HepG2 (cell line): Measurements from ENCODE around the gene TMEM154. TPM values are rescaled to one million over a fixed set of nuclear protein-coding genes. Genes with fewer than 3 reads are reported as not detected.

ENCODE experiments used
- ATAC-seq: fragments of 200-7000 bp; cut with Tn5 transposase; 3 replicates; pipeline ENCODE4 v1.9.1; 2020; ENCODE audit warnings: mild to moderate bottlenecking, moderate library complexity
- BruUV-seq: library from RNA; stranded (reverse); fragments of 400-500 nt; replicated peaks from 2 replicates; lab custom pipeline; 2021; lab: Mats Ljungman, UMichigan
- CTCF ChIA-PET: fragments of 300-600 bp; formaldehyde crosslinking; extraction: SDS; loops from one replicate; lab custom pipeline; 2021; ENCODE audit warnings: low total read pairs, inconsistent platforms, low intra/inter-chr PET ratio; lab: Yijun Ruan, JAX
- POLR2A ChIA-PET: fragments of 350-600 bp; sonication (Branson Sonifier 250); formaldehyde crosslinking; loops from one replicate; lab custom pipeline; 2020; ENCODE audit warnings: antibody characterized with exemption, inconsistent platforms; lab: Yijun Ruan, JAX
- DNase-seq: peaks from one replicate; pipeline ENCODE4 v3.0.0-alpha.2; 2015; ENCODE audit warnings: low spot score
- FAIRE-seq: peaks from 3 replicates; lab custom pipeline; 2011; peaks lifted over from hg19 to GRCh38; lab: Jason Lieb, UNC
- H2AFZ ChIP-seq: one replicate; pipeline ENCODE4 v1.6.1; 2011; ENCODE audit warnings: low read length, inconsistent platforms
- H3K27ac ChIP-seq: fragments of 300-600 bp; 3 replicates; pipeline ENCODE4 v1.8.0; 2011; ENCODE audit warnings: mixed run types, mild to moderate bottlenecking, mixed read lengths, low read length, inconsistent platforms; ENCODE audit not compliant: insufficient read depth; ENCODE audit errors: extremely low read length
- H3K27me3 ChIP-seq, 2 experiments: fragments of 200-600 bp in 1 of 2; 2 replicates in 1 of 2; 3 replicates in 1 of 2; pipeline versions ENCODE4 v1.6.0 to v1.8.0; 2011; ENCODE audit warnings: low read length in 2 of 2, mild to moderate bottlenecking in 2 of 2, moderate library complexity in 2 of 2, inconsistent platforms in 1 of 2; ENCODE audit not compliant: insufficient read depth in 2 of 2, control insufficient read depth in 1 of 2
- H3K36me3 ChIP-seq, 2 experiments: fragments of 200-600 bp in 1 of 2; replicated peaks in 1 of 2; 2 replicates in 1 of 2; 3 replicates in 1 of 2; pipeline versions ENCODE4 v1.5.1 to v1.8.0; 2011; ENCODE audit warnings: low read length in 2 of 2, inconsistent platforms in 1 of 2; ENCODE audit not compliant: insufficient read depth in 2 of 2, control insufficient read depth in 1 of 2
- H3K4me1 ChIP-seq: 2 replicates; pipeline ENCODE4 v1.5.1; 2012; ENCODE audit warnings: low read length, inconsistent platforms; ENCODE audit not compliant: insufficient read depth
- H3K4me2 ChIP-seq: 2 replicates; pipeline ENCODE4 v1.6.0; 2011; ENCODE audit warnings: low read depth, low read length, inconsistent platforms
- H3K4me3 ChIP-seq, 3 experiments: fragments of 200-600 bp in 1 of 3; sonication (generic), shearing (Covaris generic) in 1 of 3; replicated peaks in 1 of 3; 2 replicates each; pipeline ENCODE4 v1.5.1; 2011 to 2016; ENCODE audit warnings: low read length in 3 of 3, inconsistent platforms in 2 of 3, low read depth in 2 of 3, mild to moderate bottlenecking in 2 of 3, control low read depth in 1 of 3, mixed read lengths in 1 of 3; ENCODE audit not compliant: insufficient read depth in 1 of 3
- H3K79me2 ChIP-seq: one replicate; pipeline ENCODE4 v1.6.1; 2011; ENCODE audit warnings: low read length, inconsistent platforms; ENCODE audit not compliant: insufficient read depth
- H3K9ac ChIP-seq: 2 replicates; pipeline ENCODE4 v1.6.0; 2011; ENCODE audit warnings: mild to moderate bottlenecking, low read depth, low read length, inconsistent platforms; ENCODE audit not compliant: insufficient read depth
- H3K9me3 ChIP-seq: 2 replicates; pipeline ENCODE4 v1.5.1; 2012; ENCODE audit warnings: mild to moderate bottlenecking, low read length
- H4K20me1 ChIP-seq: 2 replicates; pipeline ENCODE4 v1.6.0; 2011; ENCODE audit warnings: inconsistent platforms, mild to moderate bottlenecking, low read length, moderate library complexity; ENCODE audit not compliant: insufficient read depth
- ETV5 ChIP-seq: IDR thresholded peaks from 2 replicates; pipeline ENCODE4 v1.6.1; 2018; ENCODE audit warnings: missing biosample characterization, missing genetic modification reagents, inconsistent platforms, borderline replicate concordance
- FOSL2 ChIP-seq: sonication (generic); formaldehyde crosslinking; IDR thresholded peaks from 2 replicates; pipeline ENCODE4 v1.4.0; 2020; ENCODE audit warnings: missing genetic modification reagents
- HMG20A ChIP-seq: IDR thresholded peaks from 2 replicates; pipeline ENCODE4 v1.6.1; 2016; ENCODE audit warnings: borderline replicate concordance
- PAF1 ChIP-seq: IDR thresholded peaks from 2 replicates; pipeline ENCODE4 v1.6.1; 2016; ENCODE audit warnings: missing genetic modification reagents, missing compliant biosample characterization
- SAFB2 ChIP-seq: sonication (generic); formaldehyde crosslinking; IDR thresholded peaks from 2 replicates; pipeline ENCODE4 v1.5.1; 2020; ENCODE audit warnings: missing genetic modification reagents, low read depth, mild to moderate bottlenecking, borderline replicate concordance
- SMAD3 ChIP-seq: sonication (generic); formaldehyde crosslinking; IDR thresholded peaks from 2 replicates; pipeline ENCODE4 v1.4.0; 2020; ENCODE audit warnings: missing genetic modification reagents
- SOX13 ChIP-seq, 3 experiments: fragments of 450-650 bp in 1 of 3; sonication (generic) in 1 of 3; formaldehyde crosslinking in 1 of 3; IDR thresholded peaks in 2 of 3; conservative IDR thresholded peaks in 1 of 3; 2 replicates each; pipeline versions ENCODE4 v1.5.0 to v1.6.1; 2016 to 2020; ENCODE audit warnings: antibody characterized with exemption in 1 of 3, mild to moderate bottlenecking in 1 of 3, missing compliant biosample characterization in 1 of 3, missing genetic modification reagents in 1 of 3, moderate library complexity in 1 of 3
- SOX5 ChIP-seq: IDR thresholded peaks from 2 replicates; pipeline ENCODE4 v1.6.1; 2016; ENCODE audit warnings: borderline replicate concordance
- ZNF230 ChIP-seq: sonication (generic); formaldehyde crosslinking; IDR thresholded peaks from 2 replicates; pipeline ENCODE4 v1.4.0; 2020; ENCODE audit warnings: mild to moderate bottlenecking, missing genetic modification reagents
- ZNF263 ChIP-seq: sonication (generic); formaldehyde crosslinking; IDR thresholded peaks from 2 replicates; pipeline ENCODE4 v1.4.0; 2020; ENCODE audit warnings: missing genetic modification reagents
- WGBS: methylation state at CpG from one replicate; pipeline ENCODE4 v1.1.6; 2017; ENCODE audit warnings: low lambda C conversion rate; 5-methylcytosine and 5-hydroxymethylcytosine counted together
- in situ Hi-C: cut with HindIII; loops from 2 replicates; pipeline ENCODE4 v1.10.0; 2017; ENCODE audit warnings: low pct_unique_long_range_greater_than_20kb; ENCODE audit not compliant: extremely low pct_ligation_motif_present
- intact Hi-C: fragments of 100-400 bp; cut with micrococcal nuclease; formaldehyde crosslinking; loops from one replicate; pipeline ENCODE4 v1.10.0; 2022; ENCODE audit not compliant: unreplicated experiment
- polyA plus RNA-seq, 8 experiments: library from polyadenylated mRNA; depleted of rRNA in 3 of 8; stranded (reverse) in 7 of 8; unstranded in 1 of 8; fragments of >200 nt; fragmentation: Illumina TruSeq in 4 of 8; extraction: Trizol in 4 of 8; gene quantifications; 2 replicates each; pipeline versions ENCODE4 v1.2.1 to v1.2.3, GENCODE V29; 2011 to 2016; ENCODE audit warnings: low read depth in 4 of 8, missing spikeins in 1 of 8, mixed read lengths in 1 of 8; ENCODE audit not compliant: insufficient read depth in 1 of 8
- total RNA-seq, 5 experiments: library from RNA; depleted of rRNA; stranded (reverse); fragments of >200 nt; fragmentation: Illumina TruSeq; extraction: Trizol; gene quantifications; 2 replicates each; pipeline ENCODE4 v1.2.3, GENCODE V29; 2016; ENCODE audit warnings: low read depth in 1 of 5
- TF ChIP-seq, protein P1 (sequence below): sonication (generic); formaldehyde crosslinking; IDR thresholded peaks from 2 replicates; pipeline ENCODE4 v1.5.0; 2020; ENCODE audit warnings: missing genetic modification reagents, mild to moderate bottlenecking, borderline replicate concordance
- TF ChIP-seq, protein P2 (sequence below): sonication (generic); formaldehyde crosslinking; IDR thresholded peaks from 2 replicates; pipeline ENCODE4 v1.4.0; 2020; ENCODE audit warnings: missing genetic modification reagents, mild to moderate bottlenecking, borderline replicate concordance
- TF ChIP-seq, protein P3 (sequence below): sonication (generic); formaldehyde crosslinking; IDR thresholded peaks from 2 replicates; pipeline ENCODE4 v1.5.0; 2020; ENCODE audit warnings: mild to moderate bottlenecking, missing genetic modification reagents, borderline replicate concordance

The TMEM154 gene
- total and polyA plus RNA-seq, 2 of the 13 experiments (the other 11 are each of a cell fraction or from before 2014, with no cell fraction given), result 0.03 TPM; not detected in 1

DNA sequence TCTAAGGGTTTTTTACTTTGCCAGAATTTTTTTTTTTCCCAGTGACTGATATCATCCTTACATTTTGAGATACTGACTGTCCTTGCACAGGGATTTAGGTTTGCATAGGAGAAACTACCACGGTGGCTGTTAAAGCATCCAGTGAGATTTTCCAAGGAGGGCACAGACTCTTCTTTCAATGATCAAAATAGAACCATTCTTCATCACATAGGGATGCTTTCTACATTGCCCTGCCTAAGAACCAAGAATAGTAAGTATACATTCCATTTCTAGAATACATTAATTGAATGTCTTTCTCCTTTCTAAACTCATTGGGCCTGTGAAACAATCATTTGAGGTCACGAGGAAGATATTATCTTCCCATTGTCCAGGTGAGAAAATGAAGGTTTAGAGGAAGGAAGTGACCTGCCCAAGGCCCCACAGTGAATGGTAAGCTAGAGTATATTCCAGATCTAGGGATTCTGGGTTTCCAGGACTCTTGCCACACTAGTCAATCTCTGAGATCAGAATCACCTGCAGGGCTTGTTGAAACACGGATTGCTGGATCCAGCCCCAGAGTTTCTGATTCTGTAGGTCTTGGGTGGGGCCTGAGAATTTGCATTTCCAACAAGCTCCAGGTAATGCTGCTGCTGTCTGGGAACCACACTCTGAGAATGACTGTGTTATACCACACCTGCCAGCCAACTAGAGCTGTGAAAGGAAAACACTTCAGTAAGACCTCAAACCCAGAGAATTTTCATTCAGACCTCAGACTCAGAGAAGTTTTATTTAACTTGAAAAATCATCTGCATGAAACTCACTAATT, 17.7 kb upstream of the TMEM154 start:
- CTCF ChIA-PET, result no interaction called here
- Histone ChIP-seq H3K9ac (no peak overlapping the region), H4K20me1 (no peaks in the 10 kb centered on the region), H3K27ac (no peak overlapping the region), H3K9me3 (no peaks in the 10 kb centered on the region), H3K4me1 (peaks cover 25% of the 10 kb centered on the region), H3K4me2 (peak overlapping the region; percentile 61), H3K79me2 (no peaks in the 10 kb centered on the region), H3K4me3 (no peak overlapping the region), H2AFZ (no peak overlapping the region), H3K36me3 (no peaks in the 10 kb centered on the region), H3K27me3 (no peaks in the 10 kb centered on the region)
- WGBS, result 0% methylated on average over 3 of the region's 3 CpGs
- DNase-seq (no peak), FAIRE-seq (no peak), ATAC-seq (peak; percentile 39)
- intact Hi-C loops (no loop called here), in situ Hi-C loops (no loop called here)
- POLR2A ChIA-PET, result no interaction called here
- no TSS peak for BruUV-seq
- TF ChIP-seq, protein P1, sequence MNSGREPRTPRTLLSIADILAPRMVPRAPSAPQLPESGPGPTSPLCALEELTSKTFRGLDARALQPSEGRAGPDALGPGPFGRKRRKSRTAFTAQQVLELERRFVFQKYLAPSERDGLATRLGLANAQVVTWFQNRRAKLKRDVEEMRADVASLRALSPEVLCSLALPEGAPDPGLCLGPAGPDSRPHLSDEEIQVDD (CRISPR knock-in tag), result no peak
- no peak for TF ChIP-seq SAFB2 (CRISPR knock-in tag)
- TF ChIP-seq, protein P2, sequence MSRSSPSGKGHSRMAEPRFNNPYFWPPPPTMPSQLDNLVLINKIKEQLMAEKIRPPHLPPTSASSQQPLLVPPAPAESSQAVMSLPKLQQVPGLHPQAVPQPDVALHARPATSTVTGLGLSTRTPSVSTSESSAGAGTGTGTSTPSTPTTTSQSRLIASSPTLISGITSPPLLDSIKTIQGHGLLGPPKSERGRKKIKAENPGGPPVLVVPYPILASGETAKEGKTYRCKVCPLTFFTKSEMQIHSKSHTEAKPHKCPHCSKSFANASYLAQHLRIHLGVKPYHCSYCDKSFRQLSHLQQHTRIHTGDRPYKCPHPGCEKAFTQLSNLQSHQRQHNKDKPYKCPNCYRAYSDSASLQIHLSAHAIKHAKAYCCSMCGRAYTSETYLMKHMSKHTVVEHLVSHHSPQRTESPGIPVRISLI (CRISPR knock-in tag), result no peak

DNA sequence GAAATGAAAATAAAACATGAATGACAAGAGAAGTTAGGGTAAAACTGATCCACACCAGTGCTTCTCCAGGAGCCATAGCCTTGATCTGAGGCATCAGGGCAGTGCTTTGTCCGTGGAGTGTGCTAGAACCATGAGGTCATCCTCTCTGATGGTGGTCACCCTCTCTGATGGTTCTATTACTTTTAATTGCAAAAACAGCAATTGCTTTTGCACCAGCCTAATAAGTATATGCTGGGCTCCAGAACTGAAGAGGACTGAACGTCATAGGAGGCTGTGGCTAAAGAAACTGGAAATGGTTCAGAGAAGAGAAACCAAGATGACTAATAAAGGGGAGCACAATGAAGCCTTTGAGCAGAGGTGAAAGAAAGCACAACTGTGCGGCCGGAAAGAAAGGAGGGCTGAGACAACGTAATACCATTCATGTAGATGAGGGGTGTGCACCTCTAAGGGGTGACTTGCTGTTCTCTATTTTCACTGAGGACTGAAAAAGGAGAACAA, 17.0 kb upstream of the TMEM154 start:
- Histone ChIP-seq H3K4me3 (peak overlapping the region in 1 of 3 experiments; percentile 16; a peak in 1 of 6 replicates), H3K4me1 (peaks cover 31% of the 10 kb centered on the region), H3K9ac (no peak overlapping the region), H4K20me1 (no peaks in the 10 kb centered on the region), H3K9me3 (no peaks in the 10 kb centered on the region), H3K4me2 (peak overlapping the region; percentile 61), H3K27me3 (no peaks in the 10 kb centered on the region), H3K36me3 (no peaks in the 10 kb centered on the region), H3K79me2 (no peaks in the 10 kb centered on the region), H3K27ac (no peak overlapping the region), H2AFZ (peak overlapping the region; percentile 6)
- POLR2A ChIA-PET, result no interaction called here
- 2% methylated on average over 5 of the region's 5 CpGs for WGBS
- in situ Hi-C loops (no loop called here), intact Hi-C loops (no loop called here)
- DNase-seq, result peak; percentile 63
- BruUV-seq, result no TSS peak
- CTCF ChIA-PET, result no interaction called here
- peak; percentile 76 for ATAC-seq
- no peak for FAIRE-seq
- TF ChIP-seq ZNF230, result no peak
- no peak for TF ChIP-seq SOX13 (IDR thresholded peaks at IDR 0.05)
- peak in 1 of 2 experiments; percentile 17; a peak in 1 of 4 replicates for TF ChIP-seq SOX13 (CRISPR knock-in tag; conservative IDR thresholded peaks at IDR 0.05 in 1 of 2, IDR thresholded peaks at IDR 0.05 in 1 of 2)
- TF ChIP-seq, protein P3, sequence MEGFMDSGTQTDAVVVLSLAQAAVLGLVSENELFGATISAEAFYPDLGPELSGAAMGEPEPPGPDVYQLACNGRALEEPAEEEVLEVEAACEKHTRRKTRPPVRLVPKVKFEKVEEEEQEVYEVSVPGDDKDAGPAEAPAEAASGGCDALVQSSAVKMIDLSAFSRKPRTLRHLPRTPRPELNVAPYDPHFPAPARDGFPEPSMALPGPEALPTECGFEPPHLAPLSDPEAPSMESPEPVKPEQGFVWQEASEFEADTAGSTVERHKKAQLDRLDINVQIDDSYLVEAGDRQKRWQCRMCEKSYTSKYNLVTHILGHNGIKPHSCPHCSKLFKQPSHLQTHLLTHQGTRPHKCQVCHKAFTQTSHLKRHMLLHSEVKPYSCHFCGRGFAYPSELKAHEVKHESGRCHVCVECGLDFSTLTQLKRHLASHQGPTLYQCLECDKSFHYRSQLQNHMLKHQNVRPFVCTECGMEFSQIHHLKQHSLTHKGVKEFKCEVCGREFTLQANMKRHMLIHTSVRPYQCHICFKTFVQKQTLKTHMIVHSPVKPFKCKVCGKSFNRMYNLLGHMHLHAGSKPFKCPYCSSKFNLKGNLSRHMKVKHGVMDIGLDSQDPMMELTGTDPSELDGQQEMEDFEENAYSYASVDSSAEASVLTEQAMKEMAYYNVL (CRISPR knock-in tag), result 0 out of 2 replicates have a peak, but pooled peaks have one; percentile 27
- peak; percentile 60 for TF ChIP-seq FOSL2 (CRISPR knock-in tag)
- TF ChIP-seq SOX5, result peak; percentile 56; the same call in 1 of the 2 replicates
- TF ChIP-seq HMG20A, result peak; percentile 42; the same call in 1 of the 2 replicates
- no peak for TF ChIP-seq SMAD3 (CRISPR knock-in tag)
- TF ChIP-seq PAF1 (CRISPR knock-in tag), result no peak
- TF ChIP-seq ZNF263 (CRISPR knock-in tag), result peak; percentile 51; the same call in 1 of the 2 replicates
- peak; percentile 35; the same call in 1 of the 2 replicates for TF ChIP-seq ETV5 (CRISPR knock-in tag)
